Motor neuron (in vitro differentiated cells): ENCODE results near the gene COL9A1. TPM values are rescaled to one million over a fixed set of nuclear protein-coding genes. Genes with fewer than 3 reads are reported as not detected.
"Not testable (repeated sequence)": the region's sequence is repeated elsewhere in the genome, so short reads cannot be mapped to it uniquely, and the experiment has no call there.

Source experiments
- ATAC-seq, 8 experiments: fragments of 200-7000 bp; cut with Tn5 transposase; replicated peaks in 6 of 8; 2 replicates each; pipeline ENCODE4 v1.8.0; 2021; ENCODE audit warnings: mild to moderate bottlenecking in 8 of 8, moderate library complexity in 8 of 8
- H3K27ac ChIP-seq, 2 donors: fragments of 250-450 bp; sonication (Bioruptor Pico); 2 replicates each; pipeline ENCODE4 v1.9.0; 2021; ENCODE audit warnings: antibody characterized with exemption in 2 of 2, mild to moderate bottlenecking in 2 of 2, moderate library complexity in 1 of 2
- H3K4me1 ChIP-seq, 2 donors: fragments of 250-450 bp; sonication (Bioruptor Pico); replicated peaks in 1 of 2; 2 replicates each; pipeline ENCODE4 v1.6.1; 2021; ENCODE audit warnings: antibody characterized with exemption in 2 of 2, mild to moderate bottlenecking in 2 of 2, moderate library complexity in 1 of 2
- H3K4me3 ChIP-seq, 5 donors: fragments of 250-450 bp; sonication (Bioruptor Pico); 2 replicates each; pipeline ENCODE4 v1.9.0; 2021; ENCODE audit warnings: antibody characterized with exemption in 5 of 5, mild to moderate bottlenecking in 5 of 5, moderate library complexity in 4 of 5
- WGBS, 10 experiments: fragments of 450-650 bp; shearing (Covaris generic); methylation state at CpG; one replicate each; pipeline ENCODE4 v1.0.0; 2022; 5-methylcytosine and 5-hydroxymethylcytosine counted together
- in situ Hi-C, 9 experiments: fragments of 400-800 bp; cut with MboI; loops; one replicate each; pipeline ENCODE4 v1.15.0; 2021; ENCODE audit warnings: low sequenced_read_pairs in 9 of 9, low pct_unique_long_range_greater_than_20kb in 2 of 9; ENCODE audit not compliant: unreplicated experiment in 9 of 9
- total RNA-seq, 8 experiments: library from RNA; unstranded; fragments of 300-600 nt; gene quantifications; 2 replicates each; pipeline versions ENCODE4 v1.2.3 to v1.2.4, GENCODE V29; 2022

Gene COL9A1
- 1 to 10 TPM in 1 of 8 experiments, under 1 TPM in 5, not detected in 2; 0.40 to 4.8 (median 0.68) TPM for total RNA-seq

- ATAC-seq, result no peak
- WGBS, 10 experiments, result 56 to 92% (median 79%) methylated on average over 1 to 4 of the region's 5 CpGs; no CpG with 5 or more reads in 2 of the 10 experiments
- Histone ChIP-seq H3K4me1 (peaks cover 3% of the 10 kb centered on the region in 2 donors), H3K27ac (no peak within 1 kb of the TSS), H3K4me3 (no peak within 1 kb of the TSS)
- in situ Hi-C loops, result loop anchor here in 3 of 9 experiments (10.0 to 25.0 kb wide), 3 partner anchors 62 to 384 kb away; no protein-coding TSS in a partner anchor
Measured at GRCh38 chr6:70303034-70303525, at the start of gene COL9A1. TSS of gene COL9A1 (minus strand) at chr6:70303084. CDS start at chr6:70302924, 160 bp downstream.

DNA sequence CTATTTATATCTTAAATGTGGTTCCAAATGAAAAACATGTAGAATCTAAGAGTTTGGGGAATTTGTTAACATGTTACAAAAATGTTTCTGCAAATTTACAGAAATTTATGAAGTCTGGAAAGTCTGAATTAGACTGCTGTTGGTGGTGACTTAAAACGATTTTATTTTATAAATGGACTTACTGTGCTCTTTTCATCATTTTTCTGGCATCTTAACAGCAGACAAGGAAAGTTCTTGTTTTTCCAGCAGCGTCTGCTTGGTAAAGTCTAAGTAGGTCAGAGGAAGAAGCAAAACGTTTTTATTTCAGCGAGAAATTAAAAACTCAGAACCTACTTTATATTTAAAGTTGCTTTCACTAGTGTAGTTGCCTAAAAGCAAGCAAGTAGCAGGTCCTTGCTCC is 48.6 kb upstream of the COL9A1 start:
- H3K27ac ChIP-seq, result no peak overlapping the region
- WGBS, 10 experiments, result 0 to 89% (median 60%) methylated on average over 1 to 4 of the region's 4 CpGs; no CpG with 5 or more reads in 1 of the 10 experiments
- in situ Hi-C loops, result loop anchor here in 1 of 9 experiments (25.0 kb wide), 1 partner anchor 661 kb away; no protein-coding TSS in a partner anchor
- no peaks in the 10 kb centered on the region for H3K4me1 ChIP-seq
- H3K4me3 ChIP-seq, result no peak overlapping the region
- no peak for ATAC-seq

GRCh38 chr6:70345619-70346018 is 42.7 kb upstream of the COL9A1 start:
- H3K4me3 ChIP-seq, result no peak overlapping the region
- in situ Hi-C loops, result no loop called here
- H3K27ac ChIP-seq, result no peak overlapping the region
- ATAC-seq, result no peak
- WGBS, 10 experiments, result 0 to 100% (median 60%) methylated on average over 1 of the region's 1 CpG; no CpG with 5 or more reads in 3 of the 10 experiments
- no peaks in the 10 kb centered on the region for H3K4me1 ChIP-seq

DNA sequence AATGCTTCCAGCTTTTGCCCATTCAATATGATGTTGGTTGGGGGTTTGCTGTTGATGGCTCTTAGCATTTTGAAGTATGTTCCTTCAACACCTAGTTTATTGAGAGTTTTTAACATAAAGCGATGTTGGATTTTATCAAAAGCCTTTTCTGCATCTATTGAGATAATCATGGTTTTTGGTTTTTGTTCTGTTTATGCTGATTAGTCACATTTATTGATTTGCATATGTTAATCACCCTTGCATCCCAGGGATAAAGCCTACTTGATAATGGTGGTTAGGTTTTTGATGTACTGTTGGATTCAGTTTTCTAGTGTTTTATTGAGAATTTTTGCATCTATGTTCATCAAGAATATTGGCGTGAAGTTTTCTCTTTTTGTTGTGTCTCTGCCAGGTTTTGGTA is 40.4 kb upstream of the COL9A1 start:
- H3K27ac ChIP-seq, result no peak overlapping the region
- 0 to 100% (median 75%) methylated on average over 1 to 2 of the region's 2 CpGs; no CpG with 5 or more reads in 1 of the 10 experiments for WGBS, 10 experiments
- in situ Hi-C loops, result no loop called here
- no peak overlapping the region for H3K4me3 ChIP-seq
- H3K4me1 ChIP-seq, result no peaks in the 10 kb centered on the region
- no peak for ATAC-seq

DNA sequence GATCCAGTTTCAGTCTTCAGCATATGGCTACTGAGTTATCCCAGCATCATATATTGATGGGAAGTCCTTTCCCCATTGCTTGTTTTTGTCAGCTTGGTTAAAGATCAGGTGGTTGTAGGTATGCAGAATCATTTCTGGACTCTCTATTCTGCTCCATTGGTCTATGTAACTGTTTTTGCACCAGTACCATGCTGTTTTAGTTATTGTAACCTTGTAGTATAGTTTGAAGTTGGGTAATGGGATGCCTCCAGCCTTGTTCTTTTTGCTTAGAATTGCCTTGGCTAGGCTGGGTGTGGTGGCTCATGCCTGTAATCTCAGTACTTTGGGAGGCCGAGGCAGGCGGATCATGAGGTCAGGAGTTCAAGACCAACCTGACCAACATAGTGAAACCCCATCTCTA is 36.9 kb upstream of the COL9A1 start:
- WGBS, 10 experiments, result 63 to 100% methylated on average over 2 of the region's 2 CpGs; no CpG with 5 or more reads in 8 of the 10 experiments
- in situ Hi-C loops, H3K4me3 ChIP-seq, ATAC-seq, H3K27ac ChIP-seq, H3K4me1 ChIP-seq: not testable (repeated sequence)

DNA sequence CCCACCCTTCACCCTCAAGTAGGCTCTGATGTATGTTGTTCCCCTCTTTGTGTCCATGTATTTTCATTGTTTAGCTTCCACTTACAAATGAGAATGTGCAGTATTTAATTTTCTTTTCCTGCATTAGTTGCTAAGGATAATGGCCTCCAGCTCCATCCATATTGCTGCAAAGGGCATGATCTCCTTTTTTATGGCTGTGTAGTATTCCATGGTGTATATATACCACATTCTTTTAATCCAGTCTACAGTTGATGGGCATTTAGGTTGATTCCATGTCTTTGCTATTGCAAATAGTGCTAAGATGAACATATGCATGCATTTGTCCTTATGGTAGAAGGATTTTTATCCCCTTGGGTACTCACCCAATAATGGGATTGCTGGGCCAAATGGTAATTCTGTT is 35.9 kb upstream of the COL9A1 start:
- Histone ChIP-seq H3K4me1 (no peaks in the 10 kb centered on the region), H3K4me3 (no peak overlapping the region), H3K27ac (no peak overlapping the region)
- no peak for ATAC-seq
- in situ Hi-C loops, result no loop called here

- Histone ChIP-seq H3K4me3 (no peak overlapping the region), H3K4me1 (no peaks in the 10 kb centered on the region), H3K27ac (no peak overlapping the region)
- in situ Hi-C loops, result no loop called here
- ATAC-seq, result no peak
- 6 to 100% (median 60%) methylated on average over 2 to 3 of the region's 3 CpGs; no CpG with 5 or more reads in 3 of the 10 experiments for WGBS, 10 experiments
Measured at GRCh38 chr6:70337743-70338105, 34.8 kb upstream of the COL9A1 start.

DNA sequence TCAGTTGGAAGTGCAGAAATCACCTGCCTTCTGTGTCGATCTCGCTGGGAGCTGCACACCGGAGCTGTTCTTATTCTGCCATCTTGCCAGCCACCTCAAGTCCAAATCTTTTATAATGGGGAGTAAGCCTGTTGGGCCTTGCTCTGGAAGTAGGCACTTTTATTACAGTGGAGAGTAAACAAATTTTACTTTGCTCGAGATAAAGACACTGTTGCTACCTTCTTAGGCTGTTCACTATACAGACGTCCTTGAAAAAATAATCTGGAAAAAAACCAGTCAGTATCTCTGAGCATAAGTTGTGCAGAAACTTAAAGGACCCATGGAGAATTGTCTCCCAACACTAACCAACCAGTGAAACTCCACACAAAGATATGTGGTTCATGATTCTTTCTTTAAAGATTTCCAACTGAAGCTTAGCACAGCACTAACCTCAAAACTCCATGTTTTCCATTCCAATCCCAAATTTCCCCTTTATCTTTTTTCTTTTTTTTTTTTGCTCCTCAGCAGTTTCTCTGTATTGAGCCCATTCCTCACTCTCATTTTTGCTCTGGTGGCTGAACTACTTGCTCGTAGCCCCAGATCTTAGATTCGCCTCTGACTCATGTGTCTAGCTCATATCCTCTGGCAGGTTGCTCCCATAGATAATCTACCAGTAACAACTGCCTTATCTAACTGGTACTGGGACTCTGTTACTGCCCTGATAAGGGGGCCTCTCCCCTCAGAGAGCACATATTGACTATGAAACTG is 34.3 kb upstream of the COL9A1 start:
- WGBS, 10 experiments, result 39 to 100% (median 81%) methylated on average over 1 to 7 of the region's 7 CpGs; no CpG with 5 or more reads in 1 of the 10 experiments
- Histone ChIP-seq H3K27ac (no peak overlapping the region), H3K4me3 (no peak overlapping the region), H3K4me1 (no peaks in the 10 kb centered on the region)
- in situ Hi-C loops, result no loop called here
- ATAC-seq, result no peak

- Histone ChIP-seq H3K4me1 (no peaks in the 10 kb centered on the region), H3K4me3 (no peak overlapping the region), H3K27ac (no peak overlapping the region)
- WGBS, 10 experiments, result 4 to 67% (median 23%) methylated on average over 2 to 4 of the region's 4 CpGs; no CpG with 5 or more reads in 2 of the 10 experiments
- in situ Hi-C loops, result no loop called here
- ATAC-seq, result no peak
Measured at GRCh38 chr6:70327036-70327435, 24.2 kb upstream of the COL9A1 start.

DNA sequence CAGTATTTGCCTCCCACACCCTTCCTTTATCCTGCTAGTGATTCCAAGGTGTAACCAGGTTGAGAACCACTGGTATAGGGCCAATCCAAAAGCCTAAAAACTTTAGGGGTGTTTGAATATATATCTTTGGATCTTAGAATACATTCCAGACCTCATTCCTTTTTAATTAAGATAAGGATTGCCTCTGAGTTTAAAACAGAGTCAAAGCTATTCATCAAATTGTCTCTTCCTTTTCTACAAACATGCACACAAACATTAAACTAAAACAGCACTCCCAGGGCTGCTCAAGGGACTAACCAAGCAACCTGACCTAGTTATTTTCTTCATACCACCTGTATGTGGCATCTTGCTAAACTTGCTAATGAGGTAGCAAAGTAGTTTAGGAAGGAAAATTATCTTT is 22.1 kb upstream of the COL9A1 start:
- Histone ChIP-seq H3K4me3 (no peak overlapping the region), H3K4me1 (no peaks in the 10 kb centered on the region), H3K27ac (no peak overlapping the region)
- in situ Hi-C loops, result no loop called here
- no peak for ATAC-seq

DNA sequence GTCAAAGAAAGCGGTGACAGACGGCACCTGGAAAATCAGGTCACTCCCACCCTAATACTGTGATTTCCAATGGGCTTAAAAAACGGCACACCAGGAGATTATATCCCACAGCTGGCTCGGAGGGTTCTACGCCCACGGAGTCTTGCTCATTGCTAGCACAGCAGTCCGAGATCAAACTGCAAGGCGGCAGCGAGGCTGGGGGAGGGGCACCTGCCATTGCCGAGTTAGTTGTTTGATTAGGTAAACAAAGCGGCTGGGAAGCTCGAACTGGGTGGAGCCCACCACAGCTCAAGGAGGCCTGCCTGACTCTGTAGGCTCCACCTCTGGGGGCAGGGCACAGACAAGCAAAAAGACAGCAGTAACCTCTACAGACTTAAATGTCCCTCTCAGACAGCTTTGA is 14.9 kb upstream of the COL9A1 start:
- not testable (repeated sequence) for ATAC-seq, H3K4me1 ChIP-seq, H3K4me3 ChIP-seq, H3K27ac ChIP-seq
- in situ Hi-C loops, result loop anchor here in 3 of 9 experiments (25.0 kb wide), 2 partner anchors 145 to 370 kb away; no protein-coding TSS in a partner anchor
- 63 to 85% (median 75%) methylated on average over 4 to 5 of the region's 12 CpGs; no CpG with 5 or more reads in 7 of the 10 experiments for WGBS, 10 experiments

DNA sequence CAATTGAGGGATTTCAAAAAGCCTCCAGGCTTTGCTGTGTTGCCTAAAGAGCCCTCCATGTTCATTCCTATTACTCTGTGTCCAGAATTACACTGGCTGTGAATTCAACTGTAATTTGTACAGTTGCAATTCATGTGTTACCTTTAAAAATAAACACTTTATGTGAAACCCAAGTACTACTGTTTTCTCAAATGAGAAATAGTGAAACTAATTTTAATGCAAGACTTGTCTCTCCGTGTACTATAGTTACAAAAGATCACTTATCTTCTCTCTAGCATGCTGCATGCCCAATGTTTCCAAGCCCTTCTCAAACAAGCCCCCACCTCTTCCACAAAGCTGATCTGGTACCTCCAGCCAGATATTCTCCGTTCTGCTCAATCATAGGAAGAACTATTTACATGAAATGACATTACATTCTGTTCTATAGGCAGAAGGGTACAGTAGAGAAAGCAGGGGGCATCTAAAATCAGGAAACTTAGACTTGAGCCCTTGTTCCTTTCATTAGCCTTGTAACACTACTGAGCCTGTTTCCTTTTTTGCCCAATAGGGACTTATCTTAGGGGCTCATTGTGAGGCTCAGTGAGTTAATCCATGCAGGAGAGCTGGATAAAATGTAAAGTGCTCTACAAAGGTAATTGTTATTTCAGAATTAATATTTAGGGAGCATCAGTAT is 12.3 kb upstream of the COL9A1 start:
- WGBS, 10 experiments, result 0 to 94% (median 60%) methylated on average over 1 to 2 of the region's 2 CpGs; no CpG with 5 or more reads in 1 of the 10 experiments
- no peaks in the 10 kb centered on the region for H3K4me1 ChIP-seq
- in situ Hi-C loops, result loop anchor here in 3 of 9 experiments (25.0 kb wide), 2 partner anchors 147 to 372 kb away; no protein-coding TSS in a partner anchor
- H3K27ac ChIP-seq, result no peak overlapping the region
- ATAC-seq, result no peak
- H3K4me3 ChIP-seq, result no peak overlapping the region

- WGBS, 10 experiments, result 0 to 85% (median 52%) methylated on average over 2 to 4 of the region's 4 CpGs
Measured at GRCh38 chr6:70314296-70314695, 11.4 kb upstream of the COL9A1 start.

More at GRCh38 chr6:70314296-70314695, 11.4 kb upstream of the COL9A1 start:
- Histone ChIP-seq H3K4me1 (peaks cover 0 to 3% of the 10 kb centered on the region in 2 donors), H3K4me3 (no peak overlapping the region), H3K27ac (no peak overlapping the region)
- in situ Hi-C loops, result loop anchor here in 3 of 9 experiments (25.0 kb wide), 2 partner anchors 148 to 373 kb away; no protein-coding TSS in a partner anchor
- ATAC-seq, result no peak
